Posterior vena cava (tissue), 2 donors: ENCODE measurements around the gene HMGB1. TPM values are rescaled to one million over a fixed set of nuclear protein-coding genes. Genes with fewer than 3 reads are reported as not detected.

ENCODE experiments used
- DNase-seq: peaks from one replicate; pipeline ENCODE4 v3.0.0-alpha.2; 2020; ENCODE audit warnings: low spot score
- intact Hi-C, 2 donors: fragments of 100-400 bp; cut with DNase I; formaldehyde crosslinking; loops; one replicate each; pipeline versions ENCODE4 v1.14.1 to v1.14.2; 2022 to 2023
- total RNA-seq, 2 donors: library from RNA; stranded (reverse); fragmentation: NEBNext Ultra II Directional; extraction: Animal tissue kit (Norgen Biotek cat#: 25700); gene quantifications; one replicate each; pipeline ENCODE4 v1.2.1, GENCODE V29; 2021
- donor health status: DM: yes; HTN: yes; CAD: no.
- donor health status: DM: yes; HTN: yes; CAD: no.

The HMGB1 gene
- total RNA-seq, 2 donors from 2014 or later = 241 to 254 TPM

DNA sequence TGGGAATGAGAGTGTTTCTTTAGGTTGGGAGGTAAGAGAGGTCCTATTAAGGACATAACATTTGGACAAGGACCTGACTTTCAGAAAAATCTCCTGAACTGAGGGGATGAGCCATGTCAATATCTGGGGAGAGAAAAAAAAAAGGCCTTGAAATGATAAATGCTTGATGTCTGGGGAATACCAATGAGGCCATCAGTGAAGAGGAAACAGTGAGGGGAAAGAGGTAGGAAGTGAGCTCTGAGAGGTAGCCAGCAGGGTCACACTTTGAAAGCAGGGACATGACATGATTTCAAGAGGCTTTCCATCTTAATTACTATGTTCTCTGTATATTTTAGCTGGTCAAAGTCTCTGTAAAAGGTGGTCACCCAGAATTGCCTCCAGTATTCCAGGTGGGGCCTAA, 53.4 kb downstream of the HMGB1 start:
- intact Hi-C loops = no loop called here
- no peak for DNase-seq

DNA sequence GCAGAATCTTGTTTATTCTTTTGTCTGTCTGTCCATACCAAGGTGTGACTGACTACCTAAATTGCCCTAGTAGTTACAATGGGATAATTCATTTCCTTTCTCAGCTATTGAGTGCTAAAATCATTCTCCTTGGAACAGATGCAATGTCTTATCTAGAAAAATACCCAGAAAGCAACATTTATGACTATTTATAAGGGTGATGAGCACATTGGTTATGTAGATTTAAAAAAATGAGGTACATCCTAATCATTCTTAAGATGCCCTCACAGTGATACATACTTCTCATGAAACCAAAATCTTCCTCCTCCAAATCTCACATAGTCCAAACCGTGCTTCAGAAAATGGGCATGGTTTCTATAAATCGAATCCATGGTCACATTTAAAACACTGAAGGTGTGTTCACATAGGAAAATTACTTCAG, 55.0 kb downstream of the HMGB1 start:
- DNase-seq = no peak
- intact Hi-C loops = no loop called here

DNA sequence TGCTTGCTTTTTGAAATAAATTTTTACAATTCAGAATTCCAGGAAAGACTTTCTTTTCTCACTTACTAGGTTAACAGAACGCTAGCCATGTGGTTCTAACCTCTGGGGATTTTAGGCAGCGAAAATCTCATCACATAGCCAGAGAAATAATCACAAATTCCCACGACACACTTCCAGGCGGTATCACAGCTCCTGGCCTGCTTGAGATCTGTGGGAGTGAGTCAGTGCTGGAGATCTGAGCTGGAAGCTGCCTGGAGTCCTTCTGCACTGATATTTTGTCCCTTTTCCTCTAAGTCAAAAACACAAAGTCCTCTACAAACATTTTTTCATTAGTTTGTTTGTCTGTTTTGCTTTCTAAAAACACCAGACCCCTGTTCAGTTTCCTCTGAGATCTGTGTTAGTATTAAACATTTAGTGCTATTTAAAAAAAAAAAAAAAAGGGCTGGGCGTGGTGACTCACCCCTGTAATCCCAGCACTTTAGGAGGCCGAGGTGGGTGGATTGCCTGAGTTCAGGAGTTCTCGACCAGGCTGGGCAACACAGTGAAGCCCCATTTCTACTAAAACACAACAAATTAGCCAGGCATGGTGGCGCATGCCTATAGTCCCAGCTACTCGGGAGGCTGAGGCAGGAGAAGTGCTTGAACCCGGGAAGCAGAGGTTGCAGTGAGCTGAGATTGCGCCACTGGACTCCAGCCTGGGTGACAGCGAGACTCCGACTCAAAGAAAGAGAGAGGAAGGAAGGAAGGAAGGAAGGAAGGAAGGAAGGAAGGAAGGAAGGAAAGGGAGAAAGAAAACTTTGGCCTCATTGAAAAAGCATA, 55.6 kb downstream of the HMGB1 start:
- intact Hi-C loops = no loop called here
- no peak for DNase-seq

DNA sequence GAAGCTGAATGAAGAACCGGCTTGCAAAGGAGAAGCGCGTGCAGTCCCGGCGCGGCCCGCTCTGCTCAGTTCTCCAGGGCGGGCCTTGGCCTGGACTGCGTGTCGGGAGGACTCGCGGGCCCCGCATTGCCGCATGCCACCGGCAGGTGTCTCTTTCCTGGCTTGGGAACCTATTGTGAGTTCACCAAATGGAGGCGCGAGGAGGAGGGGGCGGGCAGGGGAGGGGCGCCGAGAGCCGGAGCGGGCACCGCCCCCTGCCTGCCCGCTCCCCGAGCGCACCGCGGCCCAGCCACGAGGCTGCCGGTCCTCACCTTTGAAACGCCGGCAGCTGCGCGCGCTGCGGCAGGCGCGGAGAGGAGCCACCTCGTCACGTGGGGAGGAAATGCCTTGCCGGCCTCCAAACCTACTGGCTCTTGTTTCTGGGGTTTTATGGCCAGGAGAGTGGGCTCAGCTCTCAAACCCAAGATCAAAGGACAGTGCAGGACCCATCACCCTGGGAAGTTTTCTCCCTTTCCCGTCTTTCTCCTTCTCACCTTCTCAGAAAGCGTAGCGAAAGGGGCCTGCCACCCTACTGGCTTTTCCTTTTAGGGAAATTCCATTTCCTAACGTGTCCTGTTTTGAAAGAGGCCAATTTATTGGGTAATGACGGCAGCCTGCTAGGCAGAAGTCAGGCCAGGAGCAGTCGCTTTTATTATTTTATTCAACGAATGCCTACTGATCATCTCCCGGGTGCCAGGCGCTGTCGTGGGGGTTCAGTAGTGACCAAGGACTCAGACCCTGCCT, 57.2 kb downstream of the HMGB1 start:
- intact Hi-C loops = no loop called here
- peak; percentile 98 for DNase-seq

DNA sequence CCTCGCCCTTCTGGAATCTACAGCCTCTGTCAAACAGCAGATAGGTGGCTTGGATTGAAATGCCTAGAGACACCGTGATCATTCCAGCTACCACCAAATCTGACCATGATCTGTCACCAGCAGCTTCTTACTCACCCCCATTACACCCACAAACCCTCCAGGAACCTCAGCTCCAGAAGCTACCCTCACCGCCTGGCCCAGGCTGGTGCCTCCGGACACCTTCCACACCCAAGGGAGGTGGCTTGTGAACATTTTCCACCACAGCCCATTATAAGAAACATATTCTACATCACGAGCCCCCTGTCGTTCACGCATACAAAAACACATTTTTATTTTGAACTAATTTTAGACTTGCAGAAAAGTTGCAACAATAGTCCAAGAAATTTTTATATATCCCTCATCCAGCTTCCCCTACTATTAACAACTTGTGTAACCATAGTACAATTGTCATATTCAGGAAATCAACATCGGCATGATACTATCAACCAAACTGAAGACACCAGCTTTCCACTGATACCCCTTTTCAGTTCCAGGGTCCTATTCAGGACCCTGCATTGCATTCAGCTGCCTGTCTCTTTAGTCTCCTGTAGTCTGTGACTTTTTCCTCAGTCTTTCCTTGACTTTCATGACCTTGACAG, 58.8 kb downstream of the HMGB1 start:
- intact Hi-C loops = no loop called here
- no peak for DNase-seq

Other genes starting within 250 kb of the HMGB1 start
- 10 to 100 TPM; 44.8 to 59.5 TPM for gene KATNAL1, start 158.4 kb downstream of the HMGB1 start, total RNA-seq
- gene UBE2L5, start 43.4 kb downstream of the HMGB1 start, total RNA-seq = 1 to 10 TPM in 1 of 2 donors, under 1 TPM in 1; 0.14 to 1.2 TPM
- 10 to 100 TPM; 13.8 to 14.2 TPM for gene USPL1, start 152.0 kb upstream of the HMGB1 start, total RNA-seq